CD4-positive, alpha-beta T cell (primary cell): ENCODE results near the gene ARFIP1. TPM values are rescaled to one million over a fixed set of nuclear protein-coding genes. Genes with fewer than 3 reads are reported as not detected.

Experiments
- ATAC-seq: fragments of 200-7000 bp; cut with Tn5 transposase; one replicate; pipeline ENCODE4 v1.10.0; 2022; ENCODE audit warnings: mild to moderate bottlenecking; ENCODE audit not compliant: poor library complexity
- CTCF ChIA-PET: fragments of 350-600 bp; sonication (Branson Sonifier 250); formaldehyde crosslinking; loops from one replicate; lab custom pipeline; 2021; ENCODE audit warnings: antibody characterized with exemption, inconsistent platforms; lab: Charles Lee
- POLR2A ChIA-PET: fragments of 350-600 bp; sonication (Branson Sonifier 250); formaldehyde crosslinking; loops from one replicate; lab custom pipeline; 2021; ENCODE audit warnings: antibody characterized with exemption, inconsistent platforms; lab: Charles Lee
- DNase-seq, 14 experiments: peaks; one replicate each; pipeline ENCODE4 v3.0.0-alpha.2; 2013 to 2020; ENCODE audit warnings: mixed read lengths in 2 of 14
- H3K27ac ChIP-seq, 2 donors: one replicate each; pipeline versions ENCODE4 v1.5.1 to v1.7.0; 2013; ENCODE audit warnings: low read length in 2 of 2, low read depth in 1 of 2, mild to moderate bottlenecking in 1 of 2
- H3K27me3 ChIP-seq, 2 experiments: 1 replicate in 1 of 2; 2 replicates in 1 of 2; pipeline versions ENCODE4 v1.6.1 to v1.7.0; 2013; ENCODE audit warnings: low read length in 2 of 2, control low read depth in 1 of 2, mild to moderate bottlenecking in 1 of 2, moderate library complexity in 1 of 2; ENCODE audit not compliant: insufficient read depth in 2 of 2, control insufficient read depth in 1 of 2
- H3K36me3 ChIP-seq: one replicate; pipeline ENCODE4 v1.6.1; 2013; ENCODE audit warnings: low read length, control low read depth; ENCODE audit not compliant: insufficient read depth
- H3K4me1 ChIP-seq: one replicate; pipeline ENCODE4 v1.6.1; 2013; ENCODE audit warnings: low read length, control low read depth; ENCODE audit not compliant: insufficient read depth
- H3K4me3 ChIP-seq: one replicate; pipeline ENCODE4 v1.5.1; 2013; ENCODE audit warnings: mild to moderate bottlenecking, low read length, moderate library complexity
- H3K9me3 ChIP-seq, 2 experiments: 1 replicate in 1 of 2; 2 replicates in 1 of 2; pipeline versions ENCODE4 v1.6.1 to v1.7.0; 2013; ENCODE audit warnings: low read length in 2 of 2, mild to moderate bottlenecking in 2 of 2, control low read depth in 1 of 2, moderate library complexity in 1 of 2; ENCODE audit not compliant: control insufficient read depth in 1 of 2, insufficient read depth in 1 of 2
- H3K27ac Mint-ChIP-seq: one replicate; pipeline ENCODE4 v1.8.0; 2020; ENCODE audit warnings: mixed read lengths
- H3K27me3 Mint-ChIP-seq: one replicate; pipeline ENCODE4 v1.8.0; 2021; ENCODE audit warnings: mixed read lengths
- H3K36me3 Mint-ChIP-seq: one replicate; pipeline ENCODE4 v1.8.0; 2021; ENCODE audit warnings: low read depth, mixed read lengths
- H3K4me1 Mint-ChIP-seq: one replicate; pipeline ENCODE4 v1.8.0; 2021; ENCODE audit warnings: low read depth, mixed read lengths
- H3K4me3 Mint-ChIP-seq: one replicate; pipeline ENCODE4 v1.8.0; 2020; ENCODE audit warnings: mild to moderate bottlenecking, mixed read lengths
- H3K9me3 Mint-ChIP-seq: one replicate; pipeline ENCODE4 v1.8.0; 2020; ENCODE audit warnings: mixed read lengths
- intact Hi-C, 2 experiments: fragments of 100-400 bp; cut with DNase I in 1 of 2; cut with micrococcal nuclease in 1 of 2; formaldehyde crosslinking; loops; one replicate each; pipeline versions ENCODE4 v1.15.1 to v1.9.0; 2023 to 2025; cut with DNase I, micrococcal nuclease
- total RNA-seq, 174 experiments: library from RNA in 2 of 174; stranded (reverse) in 2 of 174; gene quantifications; one replicate each; pipeline ENCODE4 v1.2.3 and lab custom pipeline; 2021 to 2026
- TF ChIP-seq, protein P1 (sequence below): fragments of 200-600 bp; IDR thresholded peaks from one replicate; pipeline ENCODE4 v1.8.0; 2022; ENCODE audit warnings: antibody characterized with exemption, mild to moderate bottlenecking

The ARFIP1 gene
- total RNA-seq, 2 experiments from 2014 or later, result 2.6 to 3.0 TPM

DNA sequence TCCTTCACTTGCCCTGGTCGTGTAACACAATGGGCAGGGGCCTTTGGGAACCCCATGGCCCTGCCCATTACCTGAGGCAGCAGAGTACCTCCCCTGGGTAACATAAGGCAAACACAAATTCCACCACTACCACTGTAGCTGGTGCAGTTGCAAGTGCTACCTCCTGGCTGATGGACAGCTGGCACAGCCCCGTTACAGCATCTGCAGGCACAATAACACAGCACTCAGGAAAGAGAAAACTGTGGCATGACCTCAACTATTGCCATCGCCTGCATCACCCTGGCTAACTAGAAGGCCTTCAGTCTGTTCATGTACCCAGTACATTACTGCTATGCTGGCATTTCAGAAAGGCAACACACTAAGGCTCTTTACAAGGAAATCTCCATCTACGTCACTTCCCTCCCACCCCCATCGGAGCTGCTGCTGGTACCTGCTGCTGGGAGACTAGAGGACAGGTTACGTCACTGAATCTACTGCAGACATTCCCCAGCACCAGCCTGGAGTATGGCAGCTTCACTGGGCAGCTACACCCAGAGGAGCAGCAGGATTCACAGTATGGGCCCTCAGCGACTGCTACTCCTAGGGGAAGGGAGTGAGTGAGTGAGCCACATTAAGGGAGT is 39.4 kb downstream of the ARFIP1 start:
- CTCF ChIA-PET, result no interaction called here
- no peak overlapping the region for H3K27ac ChIP-seq
- Mint-ChIP-seq H3K27me3 (no peaks in the 10 kb centered on the region), H3K27ac (no peak overlapping the region), H3K4me1 (peaks cover 24% of the 10 kb centered on the region), H3K36me3 (peaks cover 58% of the 10 kb centered on the region), H3K9me3 (peaks cover 11% of the 10 kb centered on the region), H3K4me3 (no peak overlapping the region)
- H3K4me3 ChIP-seq, result no peak overlapping the region
- DNase-seq (no peak), ATAC-seq (no peak)
- TF ChIP-seq, protein P1, sequence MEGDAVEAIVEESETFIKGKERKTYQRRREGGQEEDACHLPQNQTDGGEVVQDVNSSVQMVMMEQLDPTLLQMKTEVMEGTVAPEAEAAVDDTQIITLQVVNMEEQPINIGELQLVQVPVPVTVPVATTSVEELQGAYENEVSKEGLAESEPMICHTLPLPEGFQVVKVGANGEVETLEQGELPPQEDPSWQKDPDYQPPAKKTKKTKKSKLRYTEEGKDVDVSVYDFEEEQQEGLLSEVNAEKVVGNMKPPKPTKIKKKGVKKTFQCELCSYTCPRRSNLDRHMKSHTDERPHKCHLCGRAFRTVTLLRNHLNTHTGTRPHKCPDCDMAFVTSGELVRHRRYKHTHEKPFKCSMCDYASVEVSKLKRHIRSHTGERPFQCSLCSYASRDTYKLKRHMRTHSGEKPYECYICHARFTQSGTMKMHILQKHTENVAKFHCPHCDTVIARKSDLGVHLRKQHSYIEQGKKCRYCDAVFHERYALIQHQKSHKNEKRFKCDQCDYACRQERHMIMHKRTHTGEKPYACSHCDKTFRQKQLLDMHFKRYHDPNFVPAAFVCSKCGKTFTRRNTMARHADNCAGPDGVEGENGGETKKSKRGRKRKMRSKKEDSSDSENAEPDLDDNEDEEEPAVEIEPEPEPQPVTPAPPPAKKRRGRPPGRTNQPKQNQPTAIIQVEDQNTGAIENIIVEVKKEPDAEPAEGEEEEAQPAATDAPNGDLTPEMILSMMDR, result no peak
- H3K36me3 ChIP-seq, result no peaks in the 10 kb centered on the region
- H3K27me3 ChIP-seq, result no peaks in the 10 kb centered on the region
- intact Hi-C loops, result no loop called here
- POLR2A ChIA-PET, result no interaction called here
- H3K9me3 ChIP-seq, result peaks cover 7 to 13% of the 10 kb centered on the region in 2 experiments
- no peaks in the 10 kb centered on the region for H3K4me1 ChIP-seq

DNA sequence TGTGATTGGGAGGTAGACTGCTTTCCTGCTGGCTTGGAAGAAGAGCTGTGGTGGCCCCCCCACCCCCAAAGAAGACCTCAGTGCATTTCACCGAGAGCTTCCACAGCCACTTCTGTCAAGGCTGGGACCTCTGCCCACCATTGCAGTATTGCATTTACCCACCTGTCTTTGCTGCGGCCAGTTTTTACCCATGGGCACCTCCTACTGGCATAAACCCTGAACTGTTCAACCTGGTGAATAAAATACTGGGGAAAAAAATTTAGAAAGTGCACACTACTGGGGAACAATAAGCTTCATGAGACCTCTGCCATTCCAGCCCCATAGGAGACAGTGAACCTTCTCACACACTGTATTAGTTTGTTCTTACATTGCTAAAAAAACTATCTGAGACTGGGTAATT is 40.3 kb downstream of the ARFIP1 start:
- DNase-seq (no peak), ATAC-seq (no peak)
- Histone ChIP-seq H3K4me3 (no peak overlapping the region), H3K27me3 (no peaks in the 10 kb centered on the region), H3K4me1 (no peaks in the 10 kb centered on the region), H3K27ac (no peak overlapping the region), H3K9me3 (peaks cover 5 to 6% of the 10 kb centered on the region in 2 experiments), H3K36me3 (no peaks in the 10 kb centered on the region)
- H3K27ac Mint-ChIP-seq, result no peak overlapping the region
- peaks cover 22% of the 10 kb centered on the region for H3K4me1 Mint-ChIP-seq
- H3K27me3 Mint-ChIP-seq, result no peaks in the 10 kb centered on the region
- TF ChIP-seq, protein P1, result no peak
- POLR2A ChIA-PET, result interaction anchor here (0.8 kb wide), 1 partner anchor 558 kb away, joined by 3 read pairs; no protein-coding TSS in a partner anchor
- peaks cover 54% of the 10 kb centered on the region for H3K36me3 Mint-ChIP-seq
- peaks cover 15% of the 10 kb centered on the region for H3K9me3 Mint-ChIP-seq
- intact Hi-C loops, result no loop called here
- CTCF ChIA-PET, result no interaction called here
- no peak overlapping the region for H3K4me3 Mint-ChIP-seq

DNA sequence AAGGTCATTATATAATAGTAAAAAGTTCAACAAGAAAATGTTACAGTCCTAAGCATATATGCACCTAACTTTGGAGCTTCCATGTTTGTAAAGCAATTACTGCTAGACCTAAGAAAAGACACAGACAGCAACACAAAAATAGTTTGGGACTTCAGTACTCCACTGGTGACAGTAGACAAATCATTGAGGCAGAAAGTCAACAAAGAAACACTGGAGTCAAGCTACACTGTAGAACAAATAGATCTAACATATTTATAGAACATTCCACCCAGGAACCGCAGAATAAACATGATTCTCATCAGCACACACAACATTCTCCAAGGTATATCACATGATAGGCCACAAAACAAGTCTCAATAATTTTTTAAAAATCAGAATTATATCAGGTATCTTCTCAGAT is 42.6 kb downstream of the ARFIP1 start:
- TF ChIP-seq, protein P1, result no peak
- CTCF ChIA-PET, result no interaction called here
- Histone ChIP-seq H3K27ac (no peak overlapping the region), H3K9me3 (peaks cover 0 to under 1% of the 10 kb centered on the region in 2 experiments), H3K4me1 (no peaks in the 10 kb centered on the region), H3K36me3 (no peaks in the 10 kb centered on the region), H3K27me3 (no peaks in the 10 kb centered on the region), H3K4me3 (no peak overlapping the region)
- H3K27ac Mint-ChIP-seq, result no peak overlapping the region
- no peaks in the 10 kb centered on the region for H3K27me3 Mint-ChIP-seq
- POLR2A ChIA-PET, result interaction anchor here (0.6 kb wide), 1 partner anchor 143 kb away, joined by 3 read pairs; no protein-coding TSS in a partner anchor
- intact Hi-C loops, result no loop called here
- ATAC-seq (no peak), DNase-seq (no peak)
- peaks cover 20% of the 10 kb centered on the region for H3K9me3 Mint-ChIP-seq
- no peak overlapping the region for H3K4me3 Mint-ChIP-seq
- peaks cover 36% of the 10 kb centered on the region for H3K36me3 Mint-ChIP-seq
- H3K4me1 Mint-ChIP-seq, result peaks cover 6% of the 10 kb centered on the region
